ENCODE measurements around the gene ATG101.
A peak's percentile ranks its signal among the peaks of the same experiment; 100 is the strongest.

ATG101 gene, protein sequence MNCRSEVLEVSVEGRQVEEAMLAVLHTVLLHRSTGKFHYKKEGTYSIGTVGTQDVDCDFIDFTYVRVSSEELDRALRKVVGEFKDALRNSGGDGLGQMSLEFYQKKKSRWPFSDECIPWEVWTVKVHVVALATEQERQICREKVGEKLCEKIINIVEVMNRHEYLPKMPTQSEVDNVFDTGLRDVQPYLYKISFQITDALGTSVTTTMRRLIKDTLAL
- total RNA-seq = 9.1 to 35.3 (median 19.1) reads per million in 17 experiments

DNA sequence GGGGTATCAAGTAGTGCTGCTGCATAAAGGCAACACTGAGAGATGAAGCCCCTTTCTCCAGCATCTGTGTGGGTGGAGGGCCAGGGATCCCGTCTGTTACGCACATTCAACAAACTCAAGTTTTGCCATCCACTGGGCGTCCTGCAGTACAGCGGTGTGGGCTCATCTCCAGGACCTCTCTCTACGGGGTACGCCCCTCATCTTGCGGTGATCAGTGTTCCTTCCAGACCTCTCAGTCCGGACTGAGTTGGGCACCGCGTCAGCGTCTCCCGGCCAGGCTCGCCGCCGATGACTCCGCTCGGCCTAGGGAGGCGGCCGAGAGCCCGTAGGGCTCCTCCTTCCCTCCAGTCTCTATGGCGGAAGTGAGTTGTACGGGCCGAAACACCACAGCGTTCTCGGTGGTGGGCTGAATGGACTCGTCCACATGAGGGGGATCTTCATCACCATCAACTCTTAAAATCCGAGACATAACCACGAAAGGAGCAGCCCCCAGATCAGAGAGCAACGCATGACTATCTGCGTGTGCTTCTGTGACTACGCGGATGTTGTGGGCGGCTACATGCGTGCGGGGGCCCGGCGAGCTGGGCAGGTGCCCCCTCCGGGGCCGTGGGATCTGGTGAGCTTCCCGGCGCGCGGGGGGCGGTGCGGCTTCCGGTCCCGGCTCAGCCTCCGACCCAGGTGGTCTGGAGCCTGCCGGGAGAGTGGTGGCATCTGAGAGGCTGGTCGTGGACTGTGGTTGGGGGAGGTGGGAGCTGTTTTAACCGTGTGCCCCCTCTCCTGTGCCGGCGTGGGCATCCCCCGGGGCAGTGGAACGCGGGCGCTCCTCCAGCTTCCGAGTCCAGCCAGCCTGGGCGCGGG lies at the start of gene ATG101:
ATG101 (plus strand) TSS at position 652 of the 858 bp plus-strand sequence. CDS start 3,673 bp downstream, outside the sequence.
- peak; percentile 94 to 97 (median 96) for DNase-seq

DNA sequence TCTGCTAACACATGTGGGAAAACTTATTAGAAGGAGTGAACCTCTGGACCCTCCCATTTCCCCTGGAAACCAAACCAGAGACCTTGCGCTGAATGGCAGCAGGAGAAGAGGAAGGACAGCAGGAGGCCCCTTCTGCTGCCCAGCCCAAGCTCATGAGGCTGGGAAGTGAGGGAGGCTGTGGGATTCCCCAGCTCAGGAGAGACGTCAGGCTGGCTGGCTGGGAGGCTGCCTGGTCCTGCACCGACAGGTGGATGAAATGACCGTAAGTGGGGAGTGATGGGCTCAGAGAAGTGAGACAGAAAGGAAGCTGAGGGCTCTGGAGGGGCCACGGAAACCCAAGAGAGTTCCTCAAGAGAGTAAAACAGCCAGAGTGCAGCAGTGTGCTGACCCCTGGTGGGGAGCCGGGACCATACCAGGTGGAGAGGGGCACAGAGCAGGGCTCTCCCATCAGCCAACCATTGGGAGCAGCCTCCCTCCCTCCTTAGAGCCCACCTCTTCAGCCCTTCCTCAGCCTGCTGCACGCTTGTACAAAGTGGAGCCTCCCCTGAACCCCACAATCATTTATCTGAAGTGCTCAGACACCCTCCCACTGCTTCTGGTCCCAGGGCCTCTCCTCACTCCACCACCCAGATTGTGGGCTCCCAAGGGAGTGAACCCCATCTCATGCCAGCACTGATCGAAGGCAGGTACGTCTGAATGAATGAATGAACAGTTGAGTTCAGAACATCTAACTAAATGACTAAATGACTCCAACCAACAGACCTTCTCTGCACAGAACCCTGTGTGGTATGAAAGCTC lies 49.0 kb upstream of the ATG101 start:
- DNase-seq = peak; percentile 68 to 79 (median 73)

DNA sequence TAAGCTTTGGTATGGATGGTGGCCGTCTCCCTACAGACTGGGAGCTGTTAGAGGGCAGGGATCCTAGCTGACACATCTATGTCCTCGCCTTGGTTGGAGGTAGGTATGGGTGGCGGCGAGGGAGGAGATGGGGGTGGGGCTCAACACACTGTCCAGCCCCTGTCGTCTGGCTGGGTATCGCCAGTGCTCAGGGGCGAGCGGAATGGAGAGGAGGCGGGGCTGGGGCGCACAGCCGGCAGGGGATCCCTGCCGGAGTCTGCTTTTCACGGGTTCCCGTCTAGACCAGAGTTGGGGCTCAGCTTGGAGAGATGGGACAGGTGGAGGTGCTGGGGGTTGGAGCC lies 47.0 kb upstream of the ATG101 start:
- DNase-seq = no peak

DNA sequence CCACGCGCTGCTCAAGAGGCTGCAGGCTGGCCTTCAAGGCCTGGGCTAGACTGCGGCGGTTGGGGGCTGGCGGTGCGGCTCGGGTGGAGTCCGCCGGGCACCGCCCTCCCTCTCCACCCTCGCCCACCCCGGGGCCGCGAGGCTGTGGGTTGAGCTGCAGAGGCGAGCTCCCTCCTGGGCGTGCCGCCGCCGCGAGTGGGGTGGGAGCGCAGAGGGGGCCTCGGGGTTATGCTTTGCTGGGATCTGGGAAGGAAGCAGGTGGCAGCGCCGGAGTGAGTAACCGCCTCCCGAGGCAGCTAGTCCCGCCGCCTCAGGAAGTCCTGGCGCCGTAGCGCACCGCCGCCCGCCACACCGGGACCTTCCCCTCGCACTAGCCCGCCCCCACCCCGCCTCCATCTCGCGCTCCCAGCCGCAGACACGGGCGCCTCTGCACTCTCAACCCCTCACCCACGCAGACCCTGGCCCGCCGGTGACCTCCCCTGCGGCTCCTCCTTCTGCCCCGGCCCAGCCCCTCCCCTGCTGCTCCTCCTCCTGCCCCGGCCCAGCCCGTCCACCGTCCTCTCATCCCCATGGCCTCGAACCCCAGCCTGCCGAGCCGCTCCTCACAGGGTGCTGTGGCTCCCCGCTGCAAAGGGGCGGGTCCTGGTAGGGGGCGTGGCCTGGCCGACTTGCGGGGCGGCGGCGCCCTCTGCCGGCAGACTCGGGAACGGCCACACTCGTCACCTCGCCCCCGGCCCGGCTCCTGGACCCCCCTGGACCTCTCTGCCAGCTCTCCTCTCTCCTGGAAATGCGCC lies 46.4 kb upstream of the ATG101 start:
- DNase-seq = peak; percentile 85 to 94 (median 90)

DNA sequence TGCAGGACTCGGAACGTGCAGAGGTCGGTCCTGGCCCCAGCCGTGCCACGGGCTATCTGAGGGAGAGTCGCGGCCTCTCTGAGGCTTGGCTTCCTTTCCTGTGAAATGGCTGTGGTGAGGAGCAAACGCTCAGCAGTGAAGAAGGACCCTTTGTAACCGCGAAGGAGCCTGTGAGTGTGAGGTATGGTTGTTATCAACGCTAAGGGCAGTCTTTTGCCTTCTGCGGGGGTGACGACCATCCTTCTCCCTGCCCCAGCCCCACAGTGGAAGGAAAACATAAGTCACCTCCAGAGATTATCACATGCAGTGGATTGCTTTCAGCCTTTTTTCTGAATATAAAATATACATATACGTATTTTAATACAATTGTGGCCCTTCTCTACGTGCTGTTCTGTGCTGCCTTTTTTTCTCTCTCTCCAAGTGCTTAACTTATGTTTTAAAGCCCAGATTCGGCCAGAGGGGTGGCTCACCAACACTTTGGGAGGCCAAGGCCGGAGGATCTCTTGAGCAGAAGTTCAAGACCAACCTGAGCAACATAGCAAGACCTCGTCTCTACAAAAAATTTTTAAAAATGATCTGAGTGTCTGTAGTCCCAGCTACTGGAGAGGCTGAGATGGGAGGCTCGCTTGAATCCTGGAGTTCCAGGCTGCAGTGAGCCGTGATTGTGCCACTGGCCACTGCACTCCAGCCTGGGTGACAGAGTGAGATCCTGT lies 45.6 kb upstream of the ATG101 start:
- no peak for DNase-seq

DNA sequence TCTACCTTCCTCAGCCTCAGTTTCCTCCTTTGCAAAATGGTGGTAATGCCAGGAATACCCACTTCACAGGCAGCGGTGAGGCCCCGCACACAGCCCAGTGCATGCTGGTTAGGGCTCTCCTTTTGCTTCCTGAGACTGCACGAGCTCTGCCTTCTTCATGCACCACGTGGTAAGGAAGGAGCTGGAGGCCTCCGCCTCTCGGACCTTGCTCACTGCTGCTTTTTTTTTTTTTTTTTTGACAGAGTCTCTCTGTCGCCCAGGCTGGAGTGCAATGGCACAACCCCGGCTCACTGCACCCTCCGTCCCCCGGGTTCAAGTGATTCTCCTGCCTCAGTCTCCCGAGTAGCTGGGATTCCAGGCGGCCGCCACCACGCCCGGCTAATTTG lies 44.9 kb upstream of the ATG101 start:
- peak; percentile 77 to 89 (median 88) for DNase-seq

DNA sequence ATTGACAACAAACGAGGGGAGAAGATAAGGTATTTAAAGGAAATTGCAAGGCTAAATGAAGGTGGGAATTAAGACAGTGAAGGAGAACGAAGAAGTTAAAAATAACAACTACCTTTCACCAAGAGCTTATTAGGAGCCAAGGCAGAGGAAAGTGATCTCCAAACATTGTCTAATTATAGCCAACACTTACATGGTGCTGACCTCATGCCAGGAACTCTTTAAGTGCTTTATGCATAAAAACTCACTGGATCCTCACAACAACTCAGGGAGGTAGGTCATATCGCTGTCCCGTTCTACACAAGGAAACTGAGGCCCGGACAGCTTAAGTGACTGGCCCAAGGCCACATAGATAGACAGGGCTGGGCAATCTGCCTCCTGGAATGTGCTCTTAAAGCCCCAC lies 43.5 kb upstream of the ATG101 start:
- no peak for DNase-seq

DNA sequence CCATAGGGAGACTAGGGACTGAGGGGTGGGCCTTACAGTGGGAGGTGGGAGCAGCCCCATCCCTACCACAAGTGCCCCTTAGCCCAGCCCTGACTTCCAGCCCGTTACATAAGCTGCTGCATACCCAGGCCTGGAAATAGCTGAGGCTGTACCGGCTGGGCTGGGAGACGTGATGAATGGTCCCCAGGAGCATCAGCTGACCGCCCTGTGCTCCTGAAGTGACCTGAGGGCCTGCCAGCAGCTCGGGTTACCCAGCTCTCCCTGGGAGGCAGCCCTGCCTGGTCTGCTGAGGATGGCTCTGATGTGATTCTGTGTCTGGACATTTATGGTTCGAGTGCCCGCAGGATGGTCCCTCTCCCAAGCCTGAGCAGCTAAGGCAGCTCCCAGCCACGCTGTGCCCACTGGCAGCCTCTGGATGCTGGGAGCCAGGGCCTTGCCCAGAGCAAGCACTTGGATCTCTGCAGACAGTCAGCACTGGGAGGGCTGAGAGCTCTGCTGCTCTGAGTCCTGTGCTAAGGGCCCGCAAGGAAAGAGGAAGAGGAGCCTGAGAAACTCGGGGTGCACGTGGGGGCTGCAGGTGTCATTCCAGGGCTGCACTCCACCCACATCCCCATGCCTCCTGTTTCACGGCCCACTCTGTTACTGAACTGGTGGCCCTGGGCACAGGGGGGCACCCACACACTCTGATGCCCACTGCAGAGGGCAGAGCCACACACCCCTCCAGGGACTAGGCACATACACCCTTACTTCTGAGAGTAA lies 42.5 kb upstream of the ATG101 start:
- DNase-seq = peak in 1 of 4 experiments; percentile 38

DNA sequence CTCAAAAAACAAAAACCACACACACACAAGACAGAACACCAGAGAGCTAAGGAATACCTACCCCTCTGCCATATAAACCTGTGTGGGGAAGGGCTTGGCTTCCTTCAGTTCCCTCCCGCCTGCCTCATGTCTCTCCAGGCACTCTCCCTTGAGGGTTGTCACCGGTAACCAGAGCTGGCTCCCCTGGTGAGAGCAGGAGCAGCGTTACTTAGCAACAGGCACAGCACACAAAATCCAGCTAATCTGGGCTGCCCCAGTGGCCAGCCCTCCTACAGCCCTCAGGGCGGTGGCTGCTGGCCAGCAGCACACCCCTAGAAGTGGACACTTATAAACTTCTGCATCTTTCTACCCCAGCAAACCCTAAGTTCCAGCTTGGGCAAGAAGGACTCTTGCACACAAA lies 40.1 kb upstream of the ATG101 start:
- no peak for DNase-seq

DNA sequence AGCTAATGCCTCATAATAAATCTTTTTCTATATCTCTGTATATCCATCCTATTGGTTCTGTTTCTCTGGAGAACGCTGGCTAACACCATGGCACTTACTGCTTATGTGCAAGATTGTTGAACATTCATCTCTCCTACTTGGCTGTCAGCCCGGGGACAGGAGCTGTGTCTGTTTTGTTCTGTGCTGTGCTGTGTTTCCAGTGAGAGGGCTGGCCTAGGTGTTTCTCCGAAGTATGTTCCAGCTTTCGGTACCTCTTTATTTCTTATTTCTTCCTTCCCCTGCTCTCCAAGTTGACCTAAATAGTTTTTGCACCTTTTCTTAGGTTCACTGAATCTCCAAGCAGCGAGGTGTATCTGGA lies 37.4 kb upstream of the ATG101 start:
- DNase-seq = no peak

DNA sequence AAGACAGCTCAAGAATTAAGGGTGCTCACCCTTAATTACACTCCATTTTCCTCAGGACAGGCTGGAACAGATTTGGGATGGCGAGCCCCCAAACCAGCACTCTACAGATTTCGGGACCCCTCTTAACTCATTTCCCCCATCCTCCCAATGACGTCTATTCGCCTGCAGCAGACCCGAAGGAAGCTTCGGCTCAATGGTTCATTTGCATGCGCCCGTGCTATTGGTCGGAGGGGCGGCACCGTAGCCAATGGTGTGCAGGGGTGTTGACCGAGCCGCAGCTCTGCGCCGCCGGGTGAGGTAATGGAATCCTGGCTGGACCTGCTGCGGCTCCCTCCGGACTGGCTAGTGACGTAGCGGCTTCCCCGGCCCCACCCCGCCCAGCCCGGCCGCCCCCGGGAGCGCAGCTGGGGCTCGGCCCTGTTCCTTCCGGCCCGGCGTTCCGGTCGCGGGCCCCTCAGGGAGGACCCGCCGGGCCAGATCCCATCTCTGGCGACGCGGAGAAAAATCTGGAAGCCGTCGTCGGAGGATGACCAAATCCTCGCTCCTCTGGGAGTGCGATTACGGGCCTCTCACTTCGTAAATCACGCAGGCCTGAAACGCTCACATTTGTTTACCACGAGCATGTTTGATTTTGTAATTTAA lies 36.9 kb upstream of the ATG101 start:
- DNase-seq = peak; percentile 95 to 97 (median 96)

DNA sequence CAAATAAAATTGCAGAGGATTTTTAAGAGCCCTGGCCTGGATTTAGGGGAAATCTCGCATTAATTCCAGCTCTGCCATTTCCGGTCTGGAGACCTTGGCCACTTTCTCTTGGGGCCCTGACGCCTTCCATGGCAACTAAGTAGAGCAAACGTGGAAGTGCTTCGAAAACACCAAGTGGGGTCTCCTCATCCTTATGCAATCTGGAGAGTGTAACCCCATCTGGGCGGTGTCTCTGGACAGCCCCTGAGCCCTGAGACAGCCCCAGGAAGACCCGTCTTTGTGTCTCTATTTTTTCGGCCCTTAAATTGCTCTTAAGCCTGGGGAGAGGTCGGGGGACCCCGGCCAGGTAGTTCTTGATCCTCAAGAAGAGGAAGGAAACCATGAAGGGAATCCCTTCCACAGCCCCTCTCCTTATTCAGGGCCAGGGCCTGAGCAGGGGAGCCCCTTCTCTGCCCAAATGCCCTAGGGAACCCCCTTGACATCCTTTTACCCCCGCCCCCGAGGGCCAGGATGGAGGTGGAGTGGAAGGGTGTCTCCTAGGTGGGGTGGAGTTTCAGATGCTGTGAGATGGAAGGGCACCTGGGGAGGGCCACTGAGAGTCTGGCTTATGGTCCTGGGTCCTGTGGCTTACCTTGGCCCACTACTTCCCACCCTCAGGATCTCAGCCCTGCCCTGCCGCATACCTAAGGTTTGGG lies 36.2 kb upstream of the ATG101 start:
- no peak for DNase-seq

DNA sequence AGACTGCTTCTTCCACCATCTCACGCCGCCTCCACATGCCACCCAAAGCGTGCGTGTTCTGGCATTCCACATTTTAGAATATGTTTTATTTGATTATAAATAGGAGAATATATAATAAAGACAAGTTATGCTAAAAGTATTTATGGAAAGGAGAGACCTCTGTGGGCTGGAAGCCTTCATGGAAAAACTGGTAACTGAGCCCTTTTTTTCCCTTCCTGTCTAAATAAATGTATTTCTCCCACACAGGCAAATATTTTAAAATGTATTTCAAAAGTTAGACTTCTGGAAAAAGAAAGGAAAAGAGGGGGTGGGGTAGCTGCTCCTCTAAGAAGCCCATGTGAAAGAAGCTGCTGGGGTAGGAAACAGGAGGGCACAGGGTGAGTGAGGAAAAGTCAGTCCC lies 34.6 kb upstream of the ATG101 start:
- DNase-seq = no peak

DNA sequence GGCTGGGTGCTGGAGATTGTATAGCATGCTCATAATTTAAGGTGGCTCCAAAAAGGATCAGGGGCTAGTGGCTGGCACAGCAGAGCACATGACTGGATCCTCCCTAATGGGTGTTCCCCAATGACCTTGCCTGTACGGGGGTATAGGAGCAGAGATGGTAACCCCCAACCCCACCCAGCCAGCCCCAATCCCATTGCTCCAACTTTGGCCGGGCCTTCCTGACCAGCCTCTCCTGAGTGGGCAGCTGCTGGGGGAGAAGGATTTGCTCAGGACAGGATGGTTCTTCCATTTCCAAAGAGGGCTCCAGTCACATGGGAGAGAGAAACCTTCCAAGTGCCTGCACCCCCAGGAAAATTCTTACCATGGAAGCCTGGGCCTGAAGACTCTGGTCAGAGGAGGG lies 33.9 kb upstream of the ATG101 start:
- DNase-seq = no peak

DNA sequence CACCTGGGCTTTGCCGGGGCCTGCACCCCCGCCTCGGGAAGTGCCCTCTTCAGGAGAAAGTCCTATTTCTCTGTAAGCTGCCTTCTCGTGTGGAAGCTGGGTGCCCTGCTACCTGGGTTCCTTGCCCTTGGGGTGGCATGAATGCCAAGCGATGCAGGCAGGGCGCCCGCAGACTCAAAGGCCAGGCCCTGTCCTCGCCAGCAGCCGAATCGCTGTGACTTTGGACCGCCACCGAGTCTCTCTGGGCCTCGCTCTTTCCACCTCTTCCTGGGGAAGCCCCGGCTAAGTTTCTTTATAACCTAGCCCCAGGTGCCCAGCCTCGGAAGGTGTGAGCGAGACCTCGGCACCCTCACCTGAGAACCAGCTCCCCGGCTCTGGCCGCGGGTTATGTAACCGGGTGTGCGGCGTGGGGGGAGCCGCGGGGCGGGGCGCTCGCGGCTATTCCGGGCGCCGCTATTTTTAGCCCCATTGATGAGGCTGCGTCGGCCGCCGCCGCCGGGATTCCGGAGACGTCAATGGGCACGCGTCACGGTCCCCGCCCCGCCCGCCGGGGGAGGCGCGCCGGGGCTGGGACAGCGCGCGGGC lies 33.1 kb upstream of the ATG101 start:
- DNase-seq = peak; percentile 78 to 91 (median 84)

DNA sequence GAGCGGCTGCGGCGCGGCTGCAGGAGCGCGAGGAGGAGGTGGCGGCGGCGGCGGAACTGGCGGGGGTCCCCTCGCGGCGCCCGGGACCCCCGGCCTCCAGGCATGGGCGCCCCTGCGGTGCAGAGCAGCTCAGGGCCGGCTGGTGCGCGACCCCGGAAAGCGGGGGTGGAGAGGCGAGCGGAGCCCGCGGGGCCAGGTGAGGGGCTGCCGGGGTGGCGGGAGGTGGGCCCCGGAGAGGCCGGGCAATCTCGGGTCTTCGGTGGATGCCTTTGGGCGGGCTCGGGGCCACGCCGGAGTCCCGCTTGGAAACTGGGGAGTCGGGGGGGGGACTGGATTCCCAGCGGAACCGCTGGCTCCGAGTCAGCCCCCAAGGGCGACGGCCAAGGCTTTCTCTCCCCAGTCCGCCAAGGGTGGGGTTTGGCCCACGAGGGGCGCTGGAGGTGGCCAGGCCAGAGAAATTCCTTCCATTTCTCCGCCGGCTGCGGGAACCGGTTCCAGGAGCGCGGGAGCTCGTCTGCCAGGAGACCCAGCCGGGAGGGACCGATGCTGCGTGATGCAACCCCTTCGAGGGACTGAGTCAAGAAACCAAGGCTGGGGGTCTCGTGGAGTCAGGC lies 32.4 kb upstream of the ATG101 start:
- DNase-seq = peak in 1 of 4 experiments; percentile 40

DNA sequence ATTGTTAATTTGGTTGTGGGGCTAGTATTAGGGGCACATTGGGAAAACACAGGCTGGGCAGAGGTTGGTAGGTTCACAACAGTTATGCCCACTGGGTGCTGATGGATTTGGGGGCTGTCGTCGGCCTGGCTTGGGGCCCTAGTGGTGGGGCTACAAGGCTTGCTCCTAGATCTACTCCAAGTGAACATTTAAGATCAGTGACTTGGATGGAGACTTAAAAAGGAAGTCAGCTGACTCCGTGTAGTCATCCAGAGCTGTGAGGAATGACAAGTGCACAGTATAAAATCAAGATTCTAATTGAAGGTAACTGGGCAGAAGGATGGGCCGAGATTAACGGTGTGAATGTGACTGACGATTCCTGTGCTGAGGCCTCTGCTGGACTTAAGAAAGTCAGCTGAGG lies 31.3 kb upstream of the ATG101 start:
- peak in 3 of 4 experiments; percentile 36 to 58 (median 55) for DNase-seq

DNA sequence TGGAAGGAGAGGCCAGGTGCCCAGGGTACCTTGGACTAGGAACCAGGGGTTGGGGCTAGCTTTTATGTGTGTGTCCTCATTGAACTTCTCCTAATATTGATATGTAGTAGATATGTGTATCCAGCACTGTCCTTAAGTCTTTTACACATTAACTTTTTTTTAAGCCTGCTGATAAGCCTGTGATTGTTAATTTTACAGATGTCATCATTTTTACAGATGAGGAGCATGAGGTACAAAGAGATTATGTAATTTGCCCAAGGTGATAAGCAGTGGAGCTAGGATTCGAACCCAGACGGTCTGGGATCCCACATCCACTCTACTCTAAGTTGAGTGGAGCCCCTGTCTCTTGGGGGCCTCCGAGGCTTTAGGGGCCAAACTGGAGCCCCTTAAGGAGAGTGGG lies 28.7 kb upstream of the ATG101 start:
- no peak for DNase-seq

DNA sequence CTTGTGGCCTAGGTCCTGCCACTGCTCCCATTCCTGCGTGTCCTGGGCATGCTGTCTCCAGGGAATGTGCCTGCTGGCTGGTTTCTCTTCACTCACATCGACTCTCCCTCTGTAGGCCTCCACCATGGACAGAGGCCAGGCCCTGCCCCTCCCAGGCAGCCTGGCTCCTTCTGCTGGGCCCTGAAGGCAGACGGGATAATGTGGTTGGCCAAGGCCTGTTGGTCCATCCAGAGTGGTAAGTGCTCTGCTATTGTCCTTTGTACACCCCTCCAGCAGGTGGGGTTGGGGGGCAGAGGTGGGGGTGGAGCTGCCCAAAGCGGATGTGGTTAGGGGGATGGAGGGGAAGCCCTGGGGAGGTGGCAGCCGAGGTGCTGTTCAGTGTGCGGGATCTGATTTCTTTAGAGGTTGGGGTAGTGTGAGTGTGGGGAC lies 28.1 kb upstream of the ATG101 start:
- peak in 1 of 4 experiments; percentile 27 for DNase-seq
